GM19099 (cell line): ENCODE data around the gene WDR18.

Experiments used
- POLR2A ChIP-seq: IDR thresholded peaks from 3 replicates; pipeline ENCODE4 v1.6.1; 2011; ENCODE audit warnings: low read depth; ENCODE audit not compliant: insufficient read length; ENCODE audit errors: extremely low read depth

The WDR18 gene

GRCh38 chr19:1025960-1026782 is 42.0 kb downstream of the WDR18 start, which contains the start of gene CNN2:
Gene CNN2, plus strand, starts transcription at chr19:1026608. Its CDS starts 54 bp downstream, at chr19:1026662.
- peak; percentile 76 for TF ChIP-seq POLR2A

- TF ChIP-seq POLR2A, result no peak
These were observed 42.9 kb downstream of the WDR18 start for GRCh38 chr19:1026783-1027649.

- TF ChIP-seq POLR2A, result no peak
These were observed 43.5 kb downstream of the WDR18 start for GRCh38 chr19:1027650-1028061.

GRCh38 chr19:1028062-1028926 is 44.1 kb downstream of the WDR18 start:
- TF ChIP-seq POLR2A, result peak; percentile 45

- TF ChIP-seq POLR2A, result no peak
These were observed 48.2 kb downstream of the WDR18 start for GRCh38 chr19:1032264-1032867.

- peak; percentile 10 for TF ChIP-seq POLR2A
These were observed 52.0 kb downstream of the WDR18 start for GRCh38 chr19:1035998-1036621.

GRCh38 chr19:1037621-1038064 is 53.5 kb downstream of the WDR18 start:
- no peak for TF ChIP-seq POLR2A

GRCh38 chr19:1038978-1039645 is 55.0 kb downstream of the WDR18 start:
- no peak for TF ChIP-seq POLR2A

GRCh38 chr19:1039646-1040475 is 55.7 kb downstream of the WDR18 start, which contains the start of gene ABCA7:
Gene ABCA7, plus strand, starts transcription at chr19:1040107. Its CDS starts 1,255 bp downstream, at chr19:1041362.
- TF ChIP-seq POLR2A, result peak; percentile 62

GRCh38 chr19:1040476-1041271 is 56.5 kb downstream of the WDR18 start:
- no peak for TF ChIP-seq POLR2A

GRCh38 chr19:1041272-1041834 is 57.2 kb downstream of the WDR18 start:
- no peak for TF ChIP-seq POLR2A

GRCh38 chr19:1041835-1042685 is 57.9 kb downstream of the WDR18 start:
- no peak for TF ChIP-seq POLR2A
